SK-N-SH treated with all-trans-retinoic acid at 6 μM for 48 hours (cell line): ENCODE measurements around the gene WRAP73.

Source experiments
- ARNTL ChIP-seq: fragments of 450-650 bp; formaldehyde crosslinking; IDR thresholded peaks from 2 replicates; pipeline ENCODE4 v1.5.0; 2020; ENCODE audit warnings: low read depth, mild to moderate bottlenecking, moderate library complexity, borderline replicate concordance
- BACH2 ChIP-seq: fragments of 250-450 bp; sonication (Bioruptor Pico); IDR thresholded peaks from 2 replicates; pipeline ENCODE4 v1.9.0; 2021; ENCODE audit warnings: mild to moderate bottlenecking, borderline replicate concordance
- OSR1 ChIP-seq: fragments of 250-450 bp; sonication (Bioruptor Pico); IDR thresholded peaks from 2 replicates; pipeline ENCODE4 v1.8.0; 2022; ENCODE audit warnings: moderate library complexity, mild to moderate bottlenecking, inconsistent platforms
- RARB ChIP-seq: fragments of 250-450 bp; sonication (Bioruptor Pico); IDR thresholded peaks from 2 replicates; pipeline ENCODE4 v1.8.0; 2021; ENCODE audit warnings: mild to moderate bottlenecking, moderate library complexity
- ZFP30 ChIP-seq: fragments of 450-650 bp; formaldehyde crosslinking; IDR thresholded peaks from 2 replicates; pipeline ENCODE4 v1.5.0; 2022; ENCODE audit warnings: mild to moderate bottlenecking, moderate library complexity
- TF ChIP-seq, protein P1 (sequence below): fragments of 250-450 bp; sonication (Bioruptor Pico); IDR thresholded peaks from 2 replicates; pipeline ENCODE4 v1.8.0; 2020; ENCODE audit warnings: mild to moderate bottlenecking, moderate library complexity, borderline replicate concordance
- TF ChIP-seq, protein P2 (sequence below): fragments of 250-450 bp; sonication (Bioruptor Pico); IDR thresholded peaks from 2 replicates; pipeline ENCODE4 v1.5.1; 2021; ENCODE audit warnings: mild to moderate bottlenecking, moderate library complexity

DNA sequence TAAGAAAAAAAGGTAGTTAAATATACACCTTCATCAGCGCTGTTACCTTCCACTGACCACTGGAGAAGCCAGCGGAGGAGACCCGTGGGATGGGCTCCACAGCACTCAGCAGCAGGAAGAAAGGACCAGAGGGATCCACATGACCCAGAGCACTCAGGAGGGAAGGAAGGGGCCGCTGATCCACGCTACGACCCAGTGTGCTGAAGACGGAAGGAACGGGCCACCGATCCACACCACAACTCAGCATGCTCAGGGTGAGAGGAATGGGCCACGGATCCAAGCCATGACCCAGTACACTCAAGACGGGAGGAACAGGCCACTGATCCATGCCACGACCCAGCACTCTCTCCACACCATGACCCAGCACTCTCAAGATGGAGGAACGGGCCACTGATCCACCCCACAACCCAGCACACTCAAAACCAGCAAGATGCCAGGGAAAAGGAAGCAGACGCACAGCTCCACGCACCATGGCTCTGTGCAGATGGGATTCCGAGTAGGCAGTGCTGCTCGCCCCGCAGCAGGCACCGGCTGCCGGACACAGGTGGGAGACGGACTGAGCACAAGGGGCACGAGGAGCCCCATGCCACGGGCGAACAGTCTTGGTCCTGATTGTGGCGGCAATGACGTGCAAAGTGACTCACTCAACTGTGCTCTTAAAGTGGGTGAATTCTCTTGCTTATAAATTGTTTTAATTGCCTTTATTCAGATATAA is 8.7 kb downstream of the WRAP73 start:
- TF ChIP-seq ZFP30 (CRISPR knock-in tag) (no peak), BACH2 (CRISPR knock-in tag) (no peak), OSR1 (CRISPR knock-in tag) (no peak), RARB (CRISPR knock-in tag) (no peak), ARNTL (CRISPR knock-in tag) (no peak)
- TF ChIP-seq, protein P1, sequence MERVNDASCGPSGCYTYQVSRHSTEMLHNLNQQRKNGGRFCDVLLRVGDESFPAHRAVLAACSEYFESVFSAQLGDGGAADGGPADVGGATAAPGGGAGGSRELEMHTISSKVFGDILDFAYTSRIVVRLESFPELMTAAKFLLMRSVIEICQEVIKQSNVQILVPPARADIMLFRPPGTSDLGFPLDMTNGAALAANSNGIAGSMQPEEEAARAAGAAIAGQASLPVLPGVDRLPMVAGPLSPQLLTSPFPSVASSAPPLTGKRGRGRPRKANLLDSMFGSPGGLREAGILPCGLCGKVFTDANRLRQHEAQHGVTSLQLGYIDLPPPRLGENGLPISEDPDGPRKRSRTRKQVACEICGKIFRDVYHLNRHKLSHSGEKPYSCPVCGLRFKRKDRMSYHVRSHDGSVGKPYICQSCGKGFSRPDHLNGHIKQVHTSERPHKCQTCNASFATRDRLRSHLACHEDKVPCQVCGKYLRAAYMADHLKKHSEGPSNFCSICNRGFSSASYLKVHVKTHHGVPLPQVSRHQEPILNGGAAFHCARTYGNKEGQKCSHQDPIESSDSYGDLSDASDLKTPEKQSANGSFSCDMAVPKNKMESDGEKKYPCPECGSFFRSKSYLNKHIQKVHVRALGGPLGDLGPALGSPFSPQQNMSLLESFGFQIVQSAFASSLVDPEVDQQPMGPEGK: no peak
- TF ChIP-seq, protein P2, sequence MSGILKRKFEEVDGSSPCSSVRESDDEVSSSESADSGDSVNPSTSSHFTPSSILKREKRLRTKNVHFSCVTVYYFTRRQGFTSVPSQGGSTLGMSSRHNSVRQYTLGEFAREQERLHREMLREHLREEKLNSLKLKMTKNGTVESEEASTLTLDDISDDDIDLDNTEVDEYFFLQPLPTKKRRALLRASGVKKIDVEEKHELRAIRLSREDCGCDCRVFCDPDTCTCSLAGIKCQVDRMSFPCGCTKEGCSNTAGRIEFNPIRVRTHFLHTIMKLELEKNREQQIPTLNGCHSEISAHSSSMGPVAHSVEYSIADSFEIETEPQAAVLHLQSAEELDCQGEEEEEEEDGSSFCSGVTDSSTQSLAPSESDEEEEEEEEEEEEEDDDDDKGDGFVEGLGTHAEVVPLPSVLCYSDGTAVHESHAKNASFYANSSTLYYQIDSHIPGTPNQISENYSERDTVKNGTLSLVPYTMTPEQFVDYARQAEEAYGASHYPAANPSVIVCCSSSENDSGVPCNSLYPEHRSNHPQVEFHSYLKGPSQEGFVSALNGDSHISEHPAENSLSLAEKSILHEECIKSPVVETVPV: no peak
